GM18873 (cell line): Measurements from ENCODE around the gene CEP89.
"Not testable (repeated sequence)": the region's sequence is repeated elsewhere in the genome, so short reads cannot be mapped to it uniquely, and the experiment has no call there.

Source experiments
- ATAC-seq: cut with Tn5 transposase; IDR thresholded peaks from one replicate; pipeline ENCODE4 v1.9.1; 2021; ENCODE audit warnings: mild to moderate bottlenecking, moderate library complexity, moderate number of reproducible peaks; ENCODE audit not compliant: unreplicated experiment, low FRiP score

Gene CEP89

GRCh38 chr19:32874605-32875004, 97.2 kb downstream of the CEP89 start:
- ATAC-seq, result no peak

- ATAC-seq, result no peak
Measured at GRCh38 chr19:32873247-32873959, 98.4 kb downstream of the CEP89 start.

GRCh38 chr19:32872391-32872790, 99.4 kb downstream of the CEP89 start:
- ATAC-seq, result no peak

DNA sequence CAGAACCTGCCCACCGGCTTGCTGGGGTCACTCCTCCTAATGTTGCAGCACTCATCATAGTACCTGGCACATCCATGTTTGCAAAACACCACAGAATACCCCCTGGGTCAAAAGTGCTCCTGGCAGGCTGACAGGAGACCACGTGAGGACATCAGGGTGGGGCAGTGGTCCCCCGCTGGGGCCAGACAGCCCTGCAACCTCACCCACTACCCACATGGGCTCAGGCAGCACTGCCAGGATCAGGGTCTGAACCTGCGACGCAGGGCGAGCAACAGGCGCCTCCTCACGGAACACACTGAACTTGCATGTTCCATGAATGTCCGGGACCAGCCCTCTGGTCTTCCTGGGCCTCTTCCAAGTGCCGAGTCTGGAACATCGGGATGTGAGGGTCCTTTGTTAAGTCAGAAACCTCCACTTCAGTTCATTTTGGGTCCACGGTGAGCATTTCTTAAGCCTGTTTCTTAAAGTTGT, 100.7 kb downstream of the CEP89 start:
- ATAC-seq, result no peak

DNA sequence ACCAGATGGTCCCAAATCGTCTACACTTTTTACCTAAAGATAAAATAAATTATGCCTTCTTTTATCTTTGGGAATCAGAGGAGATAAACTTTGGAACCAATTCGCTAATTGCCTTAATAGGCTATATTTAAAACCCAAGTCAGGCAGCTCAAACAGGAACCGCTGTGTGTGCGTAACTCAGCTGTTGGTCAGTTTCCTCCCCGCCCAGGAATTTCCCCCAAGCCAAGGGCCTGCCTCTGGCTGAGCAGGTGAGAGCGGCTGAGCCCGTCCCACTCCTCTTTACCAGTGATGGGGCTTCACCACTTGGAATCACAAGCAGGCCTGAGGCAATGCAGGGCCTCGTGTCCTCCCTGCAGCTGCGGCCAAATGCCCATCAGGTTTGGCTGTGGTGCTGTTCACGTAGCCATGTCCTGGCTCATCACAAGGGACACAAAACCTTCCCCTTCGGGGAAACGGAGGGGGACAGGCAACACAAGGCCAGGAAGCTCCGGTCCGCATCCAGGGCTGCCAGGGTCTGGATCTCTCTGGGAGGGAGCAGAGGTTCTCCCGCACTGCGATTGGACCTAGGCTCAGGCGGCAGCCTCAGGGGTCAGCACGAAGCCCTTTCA, 101.7 kb downstream of the CEP89 start:
- no peak for ATAC-seq

GRCh38 chr19:32869369-32869965, 102.3 kb downstream of the CEP89 start, which contains the start of gene SLC7A9:
Gene SLC7A9, minus strand, starts transcription at chr19:32869767. Its CDS starts 1,233 bp downstream, at chr19:32868534.
- no peak for ATAC-seq

GRCh38 chr19:32868206-32868950, 103.4 kb downstream of the CEP89 start:
- ATAC-seq, result no peak

DNA sequence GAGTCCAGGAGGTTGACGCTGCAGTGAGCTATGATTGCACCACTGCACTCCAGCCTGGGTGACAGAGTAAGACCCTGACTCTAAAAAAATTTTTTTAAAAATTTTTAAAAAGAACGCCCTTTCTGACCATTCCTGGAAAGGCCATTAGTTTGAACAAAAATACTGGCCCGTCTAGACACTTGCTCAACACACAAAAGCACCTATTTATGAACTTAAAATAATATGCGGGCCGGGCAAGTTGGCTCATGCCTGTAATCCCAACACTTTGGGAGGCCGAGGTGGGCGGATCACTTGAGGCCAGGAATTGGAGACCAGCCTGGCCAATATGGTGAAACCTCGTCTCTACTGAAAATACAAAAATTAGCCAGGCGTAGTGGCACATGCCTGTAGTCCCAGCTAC, 104.3 kb downstream of the CEP89 start:
- not testable (repeated sequence) for ATAC-seq

GRCh38 chr19:32866564-32867265, 105.0 kb downstream of the CEP89 start:
- ATAC-seq, result no peak

GRCh38 chr19:32866061-32866460, 105.7 kb downstream of the CEP89 start:
- ATAC-seq, result no peak

- ATAC-seq, result no peak
Measured at GRCh38 chr19:32865326-32865725, 106.4 kb downstream of the CEP89 start.

DNA sequence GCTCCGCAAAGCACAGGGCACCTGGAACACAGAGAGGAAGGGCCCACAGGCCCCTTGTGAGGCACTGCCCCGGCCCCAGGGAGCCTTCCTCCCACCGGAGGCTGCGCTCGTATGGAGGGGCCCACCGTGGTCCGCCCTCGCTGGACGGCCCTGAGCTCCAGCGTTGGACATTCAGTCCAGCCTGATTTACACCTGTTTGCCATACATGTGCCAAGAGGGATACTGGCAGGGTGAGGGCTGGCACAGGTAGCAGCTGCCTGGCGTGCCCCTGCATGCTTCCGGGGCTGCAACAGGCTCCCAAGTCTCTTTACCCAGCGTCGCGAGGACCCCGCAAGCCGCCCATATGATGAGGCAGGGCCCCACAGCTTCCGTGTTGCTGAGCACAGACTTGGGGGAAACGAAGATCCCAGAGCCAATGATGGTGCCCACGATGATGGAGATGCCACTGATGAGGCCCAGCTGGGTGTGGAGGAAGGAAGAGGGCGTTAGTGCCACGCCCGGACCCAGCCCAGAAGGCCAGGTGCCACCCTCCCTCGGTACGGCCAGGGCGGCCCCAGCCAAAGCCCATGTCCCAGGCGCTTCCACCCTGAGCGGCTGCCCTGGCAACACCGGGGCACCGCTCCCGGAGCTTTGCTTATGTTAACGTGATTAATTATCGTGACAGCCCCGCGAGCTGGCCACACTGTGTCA, 107.3 kb downstream of the CEP89 start:
- ATAC-seq, result no peak

DNA sequence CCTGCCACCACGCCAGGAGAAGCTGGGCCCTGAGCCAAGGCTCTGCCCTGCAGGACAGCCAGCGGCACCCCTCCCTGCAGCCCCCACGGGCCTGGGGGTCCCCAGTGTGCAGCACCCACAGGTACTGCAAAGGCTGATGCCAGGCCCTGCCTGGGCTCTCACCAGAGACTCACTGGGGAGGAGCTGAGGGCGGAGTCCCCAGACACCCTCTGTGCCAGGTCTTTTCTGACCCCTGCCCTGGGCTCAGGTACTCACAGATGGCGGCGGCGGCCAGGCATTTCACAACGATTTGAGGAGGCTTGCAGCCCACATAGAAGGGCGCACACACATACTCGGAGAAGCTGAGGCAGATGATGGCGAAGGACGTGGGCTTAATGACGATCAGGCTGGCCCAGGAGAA, 107.9 kb downstream of the CEP89 start:
- ATAC-seq, result no peak

- ATAC-seq, result no peak
Measured at GRCh38 chr19:32863301-32863700, 108.5 kb downstream of the CEP89 start.

DNA sequence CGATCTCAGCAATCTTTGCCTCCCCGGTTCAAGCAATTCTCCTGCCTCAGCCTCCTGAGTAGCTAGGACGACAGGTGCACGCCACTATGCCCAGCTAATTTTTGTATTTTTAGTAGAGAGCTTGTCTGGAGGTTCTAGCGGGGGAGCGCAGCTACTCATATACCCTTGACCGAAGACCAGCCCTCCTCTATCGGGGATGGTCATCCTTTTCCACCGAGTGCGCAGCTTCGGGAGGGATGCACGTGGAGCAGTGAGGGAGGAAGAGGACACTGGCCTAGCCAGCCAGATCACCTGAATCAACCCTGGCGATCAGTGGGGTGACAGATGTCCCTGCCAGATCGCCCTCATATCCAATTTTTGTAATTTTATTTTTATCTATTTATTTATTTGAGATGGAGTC, 109.0 kb downstream of the CEP89 start:
- no peak for ATAC-seq

DNA sequence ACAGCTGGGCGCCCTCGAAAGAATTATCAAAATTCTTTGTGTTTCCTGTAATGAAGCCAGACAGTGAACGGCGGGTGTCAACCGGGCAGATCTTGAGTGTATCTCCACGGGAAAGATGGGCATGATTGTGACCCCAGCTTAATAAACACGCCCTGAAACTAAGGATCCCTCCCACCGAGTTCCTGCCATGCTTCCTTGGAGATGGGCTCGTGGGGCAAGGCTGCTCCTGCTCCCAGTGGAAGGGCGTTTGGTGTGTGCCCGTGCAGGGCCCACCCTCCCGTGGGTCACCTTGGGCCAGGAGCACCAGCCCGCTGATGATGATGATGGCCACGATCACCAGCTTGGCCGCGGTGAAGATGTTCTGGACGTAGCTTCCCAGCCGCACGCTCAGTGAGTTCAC, 109.6 kb downstream of the CEP89 start:
- ATAC-seq, result no peak

DNA sequence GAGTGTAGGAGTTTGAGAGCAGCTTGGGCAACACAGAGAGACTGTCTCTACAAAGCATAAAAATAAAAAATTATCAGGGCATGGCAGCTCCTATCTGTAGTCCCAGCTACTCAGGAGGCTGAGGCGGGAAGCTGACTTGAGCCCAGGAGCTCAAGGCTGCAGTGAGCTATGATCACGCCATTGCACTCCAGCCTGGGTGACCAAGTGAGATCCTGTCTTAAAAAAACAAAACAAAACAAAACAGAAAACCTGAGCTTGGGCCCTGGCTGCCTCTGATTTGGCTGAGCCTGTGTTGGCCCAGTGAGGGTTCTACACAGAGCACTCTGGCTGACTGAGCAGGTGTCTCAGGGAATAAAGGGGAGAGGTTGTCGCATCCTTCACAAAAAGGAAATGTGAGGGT, 110.2 kb downstream of the CEP89 start:
- ATAC-seq, result no peak

DNA sequence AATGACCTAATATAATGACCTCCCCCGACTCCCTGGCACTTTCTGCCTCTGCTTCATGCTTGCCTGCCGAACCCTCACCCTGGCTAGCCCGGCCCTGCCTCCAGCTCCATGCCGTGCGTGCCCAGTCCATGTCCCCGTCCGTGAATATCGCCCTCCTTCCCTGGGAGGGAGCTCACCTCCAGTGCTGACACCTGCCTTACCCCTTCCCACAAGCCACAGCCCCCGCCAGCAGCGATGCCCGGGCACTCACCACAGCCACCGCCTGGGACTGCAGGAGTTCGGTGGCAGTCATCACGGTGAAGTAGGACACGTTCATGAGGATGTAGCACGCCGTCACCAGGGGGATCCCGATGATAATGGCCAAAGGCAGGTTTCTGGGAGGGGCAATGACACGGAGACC, 112.2 kb downstream of the CEP89 start:
- ATAC-seq, result no peak

DNA sequence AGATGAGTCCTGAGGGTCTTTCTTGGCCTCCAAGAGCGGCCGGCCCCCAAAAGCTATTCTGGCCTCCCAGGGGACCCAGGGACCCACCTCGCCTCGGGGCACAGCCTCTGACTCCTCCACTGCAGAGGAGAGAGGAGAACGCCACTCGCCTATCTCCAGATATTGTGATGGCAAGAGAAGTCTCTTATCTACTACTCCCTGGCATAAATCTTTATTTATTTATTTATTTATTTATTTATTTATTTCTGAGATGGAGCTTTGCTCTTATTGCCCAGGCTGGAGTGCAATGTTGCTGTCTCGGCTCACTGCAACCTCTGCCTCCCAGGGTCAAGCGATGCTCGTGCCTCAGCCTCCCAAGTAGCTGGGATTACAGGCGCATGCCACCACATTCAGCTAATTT, 113.2 kb downstream of the CEP89 start:
- ATAC-seq, result no peak

DNA sequence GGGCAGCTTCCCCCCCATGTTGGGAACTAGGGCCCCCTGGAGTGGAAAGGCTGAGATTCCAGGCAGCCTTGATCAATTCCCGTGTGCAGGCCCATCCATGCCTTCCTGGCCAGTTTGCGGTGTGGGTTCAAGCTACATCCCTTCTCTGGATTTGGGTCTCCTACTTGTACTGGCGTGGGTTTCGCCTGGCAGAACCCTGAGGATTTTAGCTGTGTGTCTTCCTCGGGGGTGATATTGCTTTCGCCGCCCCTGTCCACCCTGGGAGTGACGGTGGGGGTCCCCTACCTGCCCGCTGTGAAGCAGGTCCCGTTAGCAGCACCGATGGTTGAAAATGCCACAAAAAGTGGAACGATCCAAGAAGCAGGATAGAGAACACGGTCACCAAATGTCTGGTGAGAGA, 113.6 kb downstream of the CEP89 start:
- no peak for ATAC-seq
